Endothelial cell of umbilical vein (primary cell): ENCODE measurements around the gene PLA2G4F. TPM values are rescaled to one million over a fixed set of nuclear protein-coding genes. Genes with fewer than 3 reads are reported as not detected.

Source experiments
- BruUV-seq: library from RNA; stranded (reverse); fragments of 400-500 nt; replicated peaks from 2 replicates; lab custom pipeline; 2021; lab: Mats Ljungman, UMichigan
- CTCF ChIA-PET: fragments of 300-600, 350-600 bp; sonication (Branson Sonifier 250); formaldehyde crosslinking; loops from one replicate; lab custom pipeline; 2021; ENCODE audit warnings: antibody characterized with exemption, inconsistent platforms; lab: Charles Lee
- POLR2A ChIA-PET: fragments of 300-600, 350-600 bp; sonication (Branson Sonifier 250); formaldehyde crosslinking; loops from one replicate; lab custom pipeline; 2021; ENCODE audit warnings: antibody characterized with exemption, inconsistent platforms; lab: Charles Lee
- DNase-seq: peaks from one replicate; pipeline ENCODE4 v3.0.0-alpha.2; 2011; ENCODE audit warnings: low read depth, low spot score
- FAIRE-seq: peaks from 2 replicates; lab custom pipeline; 2011; peaks lifted over from hg19 to GRCh38; lab: Jason Lieb, UNC
- H2AFZ ChIP-seq: 2 replicates; pipeline ENCODE4 v1.6.0; 2012; ENCODE audit warnings: low read depth, low read length, control low read depth, inconsistent platforms
- H3K27ac ChIP-seq: 2 replicates; pipeline ENCODE4 v1.5.1; 2011; ENCODE audit warnings: low read depth, mild to moderate bottlenecking, control low read depth, low read length, moderate library complexity; ENCODE audit not compliant: insufficient read depth
- H3K27me3 ChIP-seq, 2 experiments: 2 replicates each; pipeline versions ENCODE4 v1.6.0 to v1.6.1; 2011; ENCODE audit warnings: low read length in 2 of 2, mixed read lengths in 1 of 2; ENCODE audit not compliant: control insufficient read depth in 2 of 2, insufficient read depth in 2 of 2
- H3K36me3 ChIP-seq, 2 experiments: 2 replicates in 1 of 2; 3 replicates in 1 of 2; pipeline ENCODE4 v1.5.1; 2011; ENCODE audit warnings: low read length in 2 of 2, mild to moderate bottlenecking in 1 of 2, moderate library complexity in 1 of 2; ENCODE audit not compliant: control insufficient read depth in 2 of 2, insufficient read depth in 2 of 2; ENCODE audit errors: extremely low read depth in 1 of 2
- H3K4me1 ChIP-seq: 3 replicates; pipeline ENCODE4 v1.5.1; 2011; ENCODE audit warnings: mild to moderate bottlenecking, low read length; ENCODE audit not compliant: control insufficient read depth, insufficient read depth; ENCODE audit errors: extremely low read depth
- H3K4me2 ChIP-seq: 2 replicates; pipeline ENCODE4 v1.6.1; 2011; ENCODE audit warnings: low read length, control low read depth, mixed read lengths; ENCODE audit not compliant: insufficient read depth
- H3K4me3 ChIP-seq, 3 experiments: fragments of 200-600 bp in 1 of 3; sonication (generic), shearing (Covaris generic) in 1 of 3; replicated peaks in 1 of 3; 2 replicates each; pipeline ENCODE4 v1.5.1; 2011 to 2016; ENCODE audit warnings: control low read depth in 3 of 3, low read length in 3 of 3, mild to moderate bottlenecking in 2 of 3, inconsistent platforms in 1 of 3, low read depth in 1 of 3, moderate library complexity in 1 of 3; ENCODE audit not compliant: insufficient read depth in 1 of 3
- H3K79me2 ChIP-seq: 2 replicates; pipeline ENCODE4 v1.6.0; 2012; ENCODE audit warnings: low read length, inconsistent platforms; ENCODE audit not compliant: control insufficient read depth, insufficient read depth
- H3K9ac ChIP-seq: replicated peaks from 2 replicates; pipeline ENCODE3; 2011; ENCODE audit warnings: low read length, control low read depth; ENCODE audit not compliant: insufficient read depth; ENCODE audit errors: extremely low read depth
- H3K9me1 ChIP-seq: replicated peaks from 3 replicates; pipeline ENCODE4 v1.6.0; 2011; ENCODE audit warnings: mild to moderate bottlenecking, low read length; ENCODE audit not compliant: control insufficient read depth, insufficient read depth; ENCODE audit errors: extremely low read depth
- H3K9me3 ChIP-seq: replicated peaks from 2 replicates; pipeline ENCODE4 v1.5.1; 2012; ENCODE audit warnings: low read length, inconsistent platforms; ENCODE audit not compliant: control insufficient read depth, insufficient read depth
- H4K20me1 ChIP-seq: replicated peaks from 2 replicates; pipeline ENCODE3; 2011; ENCODE audit warnings: mild to moderate bottlenecking, low read length; ENCODE audit not compliant: control insufficient read depth, insufficient read depth; ENCODE audit errors: extremely low read depth
- CTCF ChIP-seq, 2 donors: IDR thresholded peaks; 1 replicate in 1 of 2; 2 replicates in 1 of 2; pipeline ENCODE4 v1.5.1; 2011; ENCODE audit warnings: low read length in 2 of 2, mild to moderate bottlenecking in 2 of 2, moderate library complexity in 2 of 2, control low read depth in 1 of 2, inconsistent platforms in 1 of 2, low read depth in 1 of 2; ENCODE audit not compliant: insufficient read depth in 1 of 2; ENCODE audit errors: extremely low read depth in 1 of 2
- EZH2 ChIP-seq: IDR thresholded peaks from 2 replicates; pipeline ENCODE4 v1.6.1; 2012; ENCODE audit warnings: borderline replicate concordance, low read depth, mild to moderate bottlenecking, moderate library complexity, low read length, inconsistent platforms; ENCODE audit not compliant: severe bottlenecking
- FOS ChIP-seq: IDR thresholded peaks from 2 replicates; pipeline ENCODE4 v1.6.1; 2011; ENCODE audit warnings: mild to moderate bottlenecking, low read length, moderate library complexity, borderline replicate concordance; ENCODE audit not compliant: insufficient read depth
- GATA2 ChIP-seq: IDR thresholded peaks from 2 replicates; pipeline ENCODE4 v1.7.0; 2011; ENCODE audit warnings: low read depth, mild to moderate bottlenecking, moderate library complexity, mixed read lengths, low read length; ENCODE audit not compliant: insufficient read length, insufficient read depth
- JUN ChIP-seq: IDR thresholded peaks from 2 replicates; pipeline ENCODE4 v1.6.1; 2011; ENCODE audit warnings: borderline replicate concordance, low read depth; ENCODE audit not compliant: insufficient read length, insufficient read depth
- MAX ChIP-seq: IDR thresholded peaks from 2 replicates; pipeline ENCODE4 v1.6.1; 2011; ENCODE audit not compliant: insufficient read depth, insufficient read length
- MYC ChIP-seq: IDR thresholded peaks from one replicate; pipeline ENCODE4 v1.6.1; 2011; ENCODE audit warnings: mild to moderate bottlenecking, low read depth, low read length
- POLR2A ChIP-seq: IDR thresholded peaks from 2 replicates; pipeline ENCODE4 v1.6.1; 2012; ENCODE audit warnings: low read depth, mild to moderate bottlenecking, control low read depth, low read length
- POLR2AphosphoS5 ChIP-seq: IDR thresholded peaks from 2 replicates; pipeline ENCODE4 v1.6.1; 2012; ENCODE audit warnings: low read depth, mild to moderate bottlenecking, control low read depth, low read length, moderate library complexity; ENCODE audit not compliant: insufficient read depth
- dilution Hi-C: fragments of 300-500 bp; cut with MboI; formaldehyde crosslinking; loops from one replicate; pipeline ENCODE4 v1.15.0; 2019; ENCODE audit warnings: low sequenced_read_pairs; ENCODE audit not compliant: extremely low pct_ligation_motif_present
- intact Hi-C: fragments of 100-400 bp; cut with micrococcal nuclease; formaldehyde crosslinking; loops from one replicate; pipeline ENCODE4 v1.10.0; 2022
- polyA plus RNA-seq, 4 experiments: library from polyadenylated mRNA; depleted of rRNA in 3 of 4; stranded (reverse) in 3 of 4; unstranded in 1 of 4; fragments of >200 nt; gene quantifications; 2 replicates each; pipeline versions ENCODE4 v1.2.1 to v1.2.3, GENCODE V29; 2011 to 2012; ENCODE audit warnings: missing spikeins in 1 of 4
- total RNA-seq: library from RNA; stranded (reverse); gene quantifications from 2 replicates; pipeline ENCODE4 v1.2.3, GENCODE V29; 2021

PLA2G4F gene
- total and polyA plus RNA-seq, 2 donors (not counting 3 experiments of a cell fraction or from before 2014, with no cell fraction given) = not detected

- DNase-seq (no peak), FAIRE-seq (no peak)
- Histone ChIP-seq H3K4me3 (no peak overlapping the region), H4K20me1 (no peaks in the 10 kb centered on the region), H3K27ac (no peak overlapping the region), H3K4me1 (no peaks in the 10 kb centered on the region), H3K9me3 (no peaks in the 10 kb centered on the region), H3K27me3 (peaks cover 4 to 8% of the 10 kb centered on the region in 2 experiments), H3K79me2 (no peaks in the 10 kb centered on the region), H2AFZ (no peak overlapping the region), H3K9ac (no peak overlapping the region), H3K9me1 (no peaks in the 10 kb centered on the region), H3K36me3 (no peaks in the 10 kb centered on the region), H3K4me2 (no peak overlapping the region)
- ChIA-PET CTCF (interaction anchor here (0.7 to 3.2 kb wide), 20 partner anchors 9 to 253 kb away, joined by 3 to 56 read pairs (median 7); partner anchors contain the start of gene PLA2G4F), POLR2A (interaction anchor here (0.6 kb wide), 1 partner anchor 113 kb away, joined by 3 read pairs; no protein-coding TSS in a partner anchor)
- BruUV-seq = no TSS peak
- TF ChIP-seq MYC (no peak), MAX (no peak), CTCF (IDR thresholded peaks at IDR 0.05; ENCODE audit: extremely low read depth in 1 of 2, insufficient read depth in 1 of 2, low read depth in 1 of 2, low read length in 2 of 2) (no peak), GATA2 (no peak), EZH2 (no peak), POLR2A (no peak), FOS (no peak), JUN (no peak), POLR2AphosphoS5 (no peak)
- intact Hi-C loops = no loop called here
- dilution Hi-C loops = no loop called here
Measured at GRCh38 chr15:42138968-42139386, 17.5 kb downstream of the PLA2G4F start.
